H1 (cell line): ENCODE data around the gene STIM1.

Experiments
- ATF3 ChIP-seq: IDR thresholded peaks from 2 replicates; pipeline ENCODE4 v1.6.1; 2011; ENCODE audit warnings: low read depth, mild to moderate bottlenecking, low read length; ENCODE audit not compliant: insufficient read depth
- CTCF ChIP-seq, 3 experiments: IDR thresholded peaks; 1 replicate in 2 of 3; 2 replicates in 1 of 3; pipeline versions ENCODE4 v1.5.1 to v1.6.1; 2011; ENCODE audit warnings: low read length in 3 of 3, mild to moderate bottlenecking in 3 of 3, inconsistent platforms in 2 of 3, low read depth in 1 of 3, moderate library complexity in 1 of 3; ENCODE audit not compliant: insufficient read depth in 1 of 3; ENCODE audit errors: control extremely low read depth in 1 of 3
- EGR1 ChIP-seq: IDR thresholded peaks from 2 replicates; pipeline ENCODE4 v1.6.1; 2011; ENCODE audit warnings: low read depth, low read length, borderline replicate concordance
- EZH2 ChIP-seq: fragments of 200-600 bp; sonication (generic); IDR thresholded peaks from 2 replicates; pipeline ENCODE4 v1.7.1; 2012; ENCODE audit warnings: low read depth, mild to moderate bottlenecking, moderate library complexity, low read length, inconsistent platforms; ENCODE audit not compliant: severe bottlenecking
- GABPA ChIP-seq: IDR thresholded peaks from 2 replicates; pipeline ENCODE4 v1.6.1; 2011; ENCODE audit warnings: mild to moderate bottlenecking, low read length, moderate library complexity, borderline replicate concordance; ENCODE audit not compliant: insufficient read depth
- HDAC2 ChIP-seq, 2 experiments: fragments of 300-600 bp in 1 of 2; sonication (generic) in 1 of 2; IDR thresholded peaks; 2 replicates each; pipeline ENCODE4 v1.6.1; 2011 to 2012; ENCODE audit warnings: low read depth in 2 of 2, low read length in 2 of 2, mild to moderate bottlenecking in 2 of 2, moderate library complexity in 2 of 2, borderline replicate concordance in 1 of 2, inconsistent platforms in 1 of 2
- JUN ChIP-seq: IDR thresholded peaks from 2 replicates; pipeline ENCODE4 v1.6.1; 2011; ENCODE audit warnings: low read depth, mild to moderate bottlenecking, improper control_type of control experiment, low read length
- SIX5 ChIP-seq: IDR thresholded peaks from 2 replicates; pipeline ENCODE4 v1.6.1; 2011; ENCODE audit warnings: mild to moderate bottlenecking, low read depth, low read length
- SUZ12 ChIP-seq: fragments of 200-600 bp; sonication (generic); IDR thresholded peaks from 2 replicates; pipeline ENCODE4 v1.6.1; 2012; ENCODE audit warnings: mild to moderate bottlenecking, inconsistent platforms, low read length, moderate library complexity, mixed read lengths
- TAF7 ChIP-seq: optimal IDR thresholded peaks from 2 replicates; pipeline ENCODE3; 2011; ENCODE audit warnings: low read depth, mild to moderate bottlenecking, inconsistent platforms, low read length, moderate library complexity, borderline replicate concordance

GRCh38 chr11:3853545-3853842 lies 2.0 kb upstream of the STIM1 start:
- no peak for TF ChIP-seq CTCF (IDR thresholded peaks at IDR 0.05; ENCODE audit: control extremely low read depth in 1 of 3, insufficient read depth in 1 of 3, low read depth in 1 of 3, low read length in 3 of 3)
- no peak for TF ChIP-seq SUZ12
- TF ChIP-seq TAF7, result no peak
- TF ChIP-seq SIX5, result no peak
- TF ChIP-seq EZH2, result no peak
- TF ChIP-seq GABPA, result no peak
- no peak for TF ChIP-seq JUN
- no peak for TF ChIP-seq ATF3
- no peak for TF ChIP-seq HDAC2 (IDR thresholded peaks at IDR 0.05; ENCODE audit: borderline replicate concordance in 1 of 2, low read depth in 2 of 2, low read length in 2 of 2)
- TF ChIP-seq EGR1, result no peak
